GM18867 (cell line): ENCODE measurements around the gene TKFC.

Source experiments
- ATAC-seq: cut with Tn5 transposase; IDR thresholded peaks from one replicate; pipeline ENCODE4 v1.9.1; 2021; ENCODE audit warnings: mild to moderate bottlenecking, moderate library complexity; ENCODE audit not compliant: unreplicated experiment

Gene TKFC, protein sequence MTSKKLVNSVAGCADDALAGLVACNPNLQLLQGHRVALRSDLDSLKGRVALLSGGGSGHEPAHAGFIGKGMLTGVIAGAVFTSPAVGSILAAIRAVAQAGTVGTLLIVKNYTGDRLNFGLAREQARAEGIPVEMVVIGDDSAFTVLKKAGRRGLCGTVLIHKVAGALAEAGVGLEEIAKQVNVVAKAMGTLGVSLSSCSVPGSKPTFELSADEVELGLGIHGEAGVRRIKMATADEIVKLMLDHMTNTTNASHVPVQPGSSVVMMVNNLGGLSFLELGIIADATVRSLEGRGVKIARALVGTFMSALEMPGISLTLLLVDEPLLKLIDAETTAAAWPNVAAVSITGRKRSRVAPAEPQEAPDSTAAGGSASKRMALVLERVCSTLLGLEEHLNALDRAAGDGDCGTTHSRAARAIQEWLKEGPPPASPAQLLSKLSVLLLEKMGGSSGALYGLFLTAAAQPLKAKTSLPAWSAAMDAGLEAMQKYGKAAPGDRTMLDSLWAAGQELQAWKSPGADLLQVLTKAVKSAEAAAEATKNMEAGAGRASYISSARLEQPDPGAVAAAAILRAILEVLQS

DNA sequence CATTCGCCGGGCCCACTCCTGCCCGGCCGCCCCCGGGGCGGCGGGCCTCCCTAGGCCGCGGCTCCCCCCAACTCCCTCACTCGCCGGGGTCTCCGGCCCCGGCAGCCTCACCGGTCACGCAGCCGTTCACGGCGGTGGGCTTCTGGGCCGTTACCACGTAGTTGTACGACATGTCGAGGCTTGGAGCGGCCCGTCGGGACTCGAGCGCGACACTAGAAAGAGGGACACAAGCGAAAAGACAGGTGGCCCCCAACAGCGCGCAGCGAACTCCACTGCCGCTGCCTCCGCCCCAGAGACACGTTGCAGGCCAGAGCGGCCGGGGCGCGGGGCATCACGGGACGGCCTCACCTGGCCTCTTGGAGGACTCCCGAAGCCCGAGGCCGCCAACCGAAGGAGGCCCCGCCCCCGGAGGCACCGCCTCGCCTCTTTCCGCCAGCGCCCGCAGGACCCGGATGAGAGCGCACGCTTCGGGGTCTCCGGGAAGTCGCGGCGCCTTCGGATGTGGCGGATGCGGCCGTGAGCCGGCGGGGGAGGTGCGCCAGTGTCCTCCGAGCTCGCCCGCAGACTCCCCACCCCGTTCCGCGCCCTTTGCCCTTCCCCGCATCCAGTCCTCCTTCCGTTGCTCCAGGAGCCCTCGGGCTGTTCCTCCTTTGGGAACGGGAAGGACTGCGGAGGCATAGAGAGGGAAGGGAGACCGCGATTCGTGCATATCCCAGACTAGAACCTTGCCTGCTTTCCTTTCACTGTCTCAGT lies at the start of gene TKFC, which contains the start of gene DDB1:
Gene TKFC, plus strand, starts transcription at position 432 of the 753 bp plus-strand sequence. CDS start 1,501 bp downstream, outside the sequence.
Gene DDB1, minus strand, starts transcription at position 309 of the 753 bp plus-strand sequence. Its CDS starts 137 bp downstream, at position 172.
- peak; percentile 89 for ATAC-seq

DNA sequence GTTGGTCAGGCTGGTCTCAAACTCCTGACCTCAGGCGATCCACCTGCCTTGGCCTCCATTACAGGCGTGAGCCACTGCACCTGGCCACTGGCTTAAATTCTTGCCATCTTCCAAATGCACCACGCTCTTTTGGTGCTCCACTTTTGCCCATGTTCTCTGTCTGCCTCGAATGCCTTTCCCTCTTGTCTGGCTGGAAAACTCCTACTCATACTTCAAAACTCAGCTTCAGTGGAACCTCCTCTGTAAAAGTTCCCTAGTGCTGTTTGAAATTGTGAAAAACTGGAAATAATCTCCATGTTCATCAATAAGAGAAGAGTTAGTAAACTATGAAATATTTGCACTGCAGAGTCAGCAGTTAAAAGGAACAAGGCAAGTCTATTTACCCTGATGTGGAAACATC lies 49.4 kb upstream of the TKFC start:
- no peak for ATAC-seq

DNA sequence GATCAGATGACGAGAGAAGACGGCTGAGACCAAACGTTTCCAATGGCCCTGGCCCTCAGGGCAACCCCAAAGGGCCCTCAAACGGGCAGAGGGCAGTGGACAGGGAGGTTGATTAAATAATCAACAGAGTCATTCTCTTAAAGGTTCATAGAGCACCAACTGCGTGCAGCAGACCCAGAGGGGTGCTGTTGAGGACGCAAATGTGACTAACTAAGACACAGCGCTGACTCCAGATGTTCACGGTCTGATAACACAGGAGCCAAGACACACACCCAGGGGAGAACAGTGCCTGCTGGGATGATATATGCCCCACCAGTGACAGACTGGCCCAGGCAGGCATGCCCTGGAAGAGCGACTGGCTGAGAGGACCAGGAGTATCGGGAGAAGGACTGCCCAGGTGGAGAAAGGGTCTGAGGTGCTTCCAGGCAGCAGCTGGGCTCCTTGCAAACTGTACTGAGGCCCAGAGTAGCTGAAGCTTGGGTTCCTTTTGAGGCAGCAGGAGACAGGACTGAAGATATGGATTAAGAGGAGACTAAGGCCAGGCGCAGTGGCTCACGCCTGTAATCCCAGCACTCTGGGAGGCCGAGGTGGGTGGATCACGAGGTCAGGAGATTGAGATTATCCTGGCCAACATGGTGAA lies 45.6 kb upstream of the TKFC start:
- no peak for ATAC-seq

DNA sequence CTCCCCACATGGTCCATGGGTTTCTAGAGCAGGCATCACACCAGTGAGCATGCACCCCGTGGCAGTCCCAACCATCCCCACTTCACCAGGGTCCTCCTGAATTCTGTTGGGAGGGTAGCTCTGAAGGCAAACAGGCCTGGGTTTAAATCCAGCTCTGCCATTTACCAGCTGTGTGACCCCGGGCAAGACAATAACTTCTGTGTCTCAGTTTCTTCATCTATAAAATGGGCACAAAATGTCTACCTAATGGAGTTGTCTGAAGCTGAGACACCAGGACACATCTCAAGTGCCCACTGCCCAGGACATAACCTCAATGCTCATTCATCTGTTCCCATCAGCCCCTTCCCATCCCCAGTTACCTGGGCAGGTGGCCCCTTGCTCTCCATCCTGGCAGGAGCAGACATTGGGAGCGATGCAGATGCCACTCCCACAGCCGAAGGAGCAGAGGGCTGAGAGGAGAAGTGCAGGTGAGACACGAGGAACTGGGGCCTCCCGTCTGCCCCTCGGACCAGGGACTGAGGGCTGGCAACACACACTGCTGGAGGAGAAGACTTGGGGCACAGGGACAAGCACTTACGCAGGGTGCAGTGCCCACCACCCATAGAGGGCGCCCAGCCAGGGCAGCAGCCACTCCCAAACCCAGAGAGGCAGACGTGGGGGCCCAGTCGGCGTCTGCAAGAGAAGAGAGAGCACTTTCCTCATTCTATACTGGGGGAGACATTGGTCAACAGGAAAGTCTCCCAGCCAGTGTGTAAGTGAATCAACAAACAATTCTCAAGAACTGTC lies 41.9 kb upstream of the TKFC start:
- no peak for ATAC-seq

DNA sequence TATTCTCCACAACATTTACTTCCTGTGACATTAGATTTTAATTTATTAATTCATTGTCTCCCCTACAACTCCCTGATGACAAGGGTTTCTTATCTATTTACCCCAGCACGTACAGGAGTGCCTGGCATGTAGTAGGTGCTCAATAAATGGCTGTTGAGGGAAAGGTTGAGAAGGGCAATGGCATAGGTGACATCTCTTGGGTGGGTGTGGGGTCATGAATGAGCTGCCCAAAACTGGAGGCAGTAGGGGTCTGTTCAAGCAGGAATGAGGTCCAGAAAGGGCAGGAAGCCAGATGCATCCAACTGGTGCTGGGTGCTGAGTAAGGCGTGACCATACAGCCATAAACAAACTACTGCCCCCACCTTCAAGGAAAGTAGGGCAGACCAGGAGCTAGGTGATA lies 40.7 kb upstream of the TKFC start:
- no peak for ATAC-seq

DNA sequence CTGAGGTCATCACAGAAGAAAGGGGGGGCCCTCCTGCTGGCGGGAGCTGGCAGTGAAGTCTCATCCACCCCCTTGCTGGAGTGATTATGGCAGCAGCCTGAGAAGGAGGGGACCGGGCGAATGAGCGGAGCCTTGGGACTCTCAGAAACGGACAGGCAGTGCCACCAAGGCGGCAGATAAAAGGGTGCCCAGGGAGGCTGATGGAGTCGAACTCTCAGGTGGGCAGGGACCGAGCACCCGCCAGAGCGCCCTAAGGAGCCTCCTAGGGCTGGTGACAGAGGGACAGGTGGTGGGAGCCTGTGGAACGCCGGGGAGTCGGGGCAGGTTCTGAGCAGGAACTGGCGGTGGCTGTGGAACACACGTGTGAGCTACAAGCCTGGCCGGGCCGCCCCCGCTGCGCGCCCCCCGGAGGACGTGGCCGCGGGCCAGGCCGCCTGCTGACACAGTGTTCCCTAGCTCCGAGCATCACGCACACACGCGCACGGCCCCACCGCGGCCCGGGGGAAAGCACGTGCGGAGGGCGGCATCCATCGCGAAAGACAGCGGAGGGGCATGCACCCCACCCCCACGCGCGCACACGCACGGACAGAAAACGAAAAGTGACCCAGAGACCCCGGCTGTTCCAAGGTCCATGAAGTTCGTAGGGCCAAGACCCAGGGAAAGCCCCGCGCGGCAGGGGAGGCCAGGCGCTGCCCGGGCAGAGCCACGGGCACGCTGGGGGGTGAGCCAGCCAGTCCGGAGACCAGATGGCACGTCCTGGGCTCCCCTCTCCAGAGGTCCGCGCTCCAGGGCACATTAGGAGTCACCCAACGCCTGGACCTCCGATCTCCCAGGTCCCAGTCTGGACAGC lies 38.9 kb upstream of the TKFC start:
- peak; percentile 33 for ATAC-seq

DNA sequence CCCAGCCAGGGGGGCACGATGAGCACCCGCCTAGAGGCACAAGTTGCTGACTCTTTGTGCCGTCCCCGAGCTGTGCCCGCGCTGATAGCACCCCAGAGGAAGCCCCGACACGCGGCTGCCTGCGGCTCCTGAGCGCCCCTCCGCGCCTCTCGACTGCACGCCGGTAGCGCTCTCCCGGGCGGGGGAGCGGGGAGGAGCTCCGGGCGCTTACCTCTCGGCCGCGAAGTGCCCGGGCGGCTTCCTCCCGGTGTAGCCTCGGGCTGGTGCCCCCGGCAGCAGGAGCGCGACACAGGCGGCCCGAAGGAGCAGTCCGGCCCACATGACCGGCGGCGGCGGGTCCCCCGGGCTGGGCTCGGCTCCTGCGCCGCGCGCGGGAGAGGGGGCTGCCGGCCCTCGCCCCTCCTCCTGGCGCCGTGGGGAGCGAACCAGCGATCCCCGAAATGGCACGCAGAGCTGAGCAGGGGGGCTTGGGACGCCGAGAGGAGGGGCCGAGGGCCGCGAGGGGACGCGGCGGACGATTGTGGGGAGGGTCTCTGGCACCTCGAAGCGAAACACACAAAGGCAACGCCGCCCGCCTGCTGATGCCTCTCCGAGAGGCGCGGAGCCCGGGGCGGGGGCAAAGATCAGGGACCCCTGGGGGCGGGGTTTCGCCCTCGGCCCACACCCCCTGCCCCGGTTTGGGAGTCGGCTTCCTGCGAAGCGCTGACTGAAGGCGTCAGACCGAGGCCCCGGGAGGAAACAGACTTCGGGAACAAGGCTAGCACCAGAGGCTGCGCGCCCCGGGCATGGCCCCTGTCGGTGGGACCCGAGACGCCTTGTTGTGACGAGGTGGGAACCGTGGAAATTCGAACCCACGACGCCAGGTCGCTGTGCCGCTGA lies 38.1 kb upstream of the TKFC start, which contains the start of gene VWCE:
Gene VWCE, minus strand, starts transcription at position 600 of the 879 bp plus-strand sequence. Its CDS starts 279 bp downstream, at position 321.
- peak; percentile 76 for ATAC-seq

DNA sequence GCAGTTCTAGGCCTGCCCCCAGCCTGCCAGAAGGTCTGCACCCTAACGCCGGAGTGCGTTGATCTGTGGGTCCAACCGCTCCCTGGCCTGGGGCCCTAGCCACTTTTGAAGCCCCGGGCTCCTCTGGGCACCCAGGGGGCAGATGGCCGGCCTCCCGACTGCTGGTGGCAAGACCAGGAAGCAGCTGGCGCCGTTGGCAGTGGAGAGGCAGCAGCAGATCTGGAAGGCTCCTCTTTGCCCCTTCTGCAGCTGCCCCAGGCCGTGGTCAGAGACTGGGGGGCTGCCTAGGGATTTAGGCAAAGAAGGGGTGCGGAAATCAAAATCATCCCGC lies 37.5 kb upstream of the TKFC start:
- no peak for ATAC-seq

DNA sequence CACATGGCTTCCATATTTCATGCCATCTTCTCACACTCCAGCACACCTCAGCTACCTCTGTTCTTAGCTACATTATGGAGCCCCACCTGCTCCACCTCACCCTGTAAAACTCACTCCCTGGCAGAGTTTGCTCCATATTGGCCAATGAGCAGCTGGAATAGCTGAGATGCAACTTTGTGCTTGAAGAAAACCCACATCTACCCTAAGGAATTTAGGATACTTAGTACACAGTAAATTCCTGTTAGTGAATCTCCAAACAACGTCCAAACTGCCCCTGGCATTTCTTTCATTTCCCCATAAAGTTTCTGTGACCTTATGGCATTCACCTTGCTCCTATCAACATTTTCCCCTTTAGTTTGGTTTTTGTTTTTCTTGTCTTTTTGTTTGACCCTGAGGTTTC lies 35.7 kb upstream of the TKFC start:
- ATAC-seq: no peak

DNA sequence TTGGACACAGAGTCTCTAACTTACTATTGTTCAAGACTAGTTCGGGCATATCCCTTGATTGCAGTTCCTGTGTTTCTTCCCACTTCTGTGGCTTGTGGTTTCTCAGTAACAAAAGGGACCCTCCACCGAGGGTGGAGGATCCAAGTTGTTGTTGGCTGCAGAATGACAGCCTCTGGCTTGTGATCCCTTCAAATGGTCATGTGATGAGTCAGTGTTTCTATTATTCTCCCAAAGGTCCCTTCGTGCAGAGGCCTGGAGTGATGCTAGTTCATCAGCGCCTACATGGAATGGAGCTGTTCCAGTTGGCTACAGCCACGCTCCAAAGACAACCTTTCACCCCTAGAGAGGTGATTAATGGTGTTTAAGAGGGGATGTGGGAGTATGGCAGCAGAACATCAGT lies 35.3 kb upstream of the TKFC start:
- no peak for ATAC-seq

DNA sequence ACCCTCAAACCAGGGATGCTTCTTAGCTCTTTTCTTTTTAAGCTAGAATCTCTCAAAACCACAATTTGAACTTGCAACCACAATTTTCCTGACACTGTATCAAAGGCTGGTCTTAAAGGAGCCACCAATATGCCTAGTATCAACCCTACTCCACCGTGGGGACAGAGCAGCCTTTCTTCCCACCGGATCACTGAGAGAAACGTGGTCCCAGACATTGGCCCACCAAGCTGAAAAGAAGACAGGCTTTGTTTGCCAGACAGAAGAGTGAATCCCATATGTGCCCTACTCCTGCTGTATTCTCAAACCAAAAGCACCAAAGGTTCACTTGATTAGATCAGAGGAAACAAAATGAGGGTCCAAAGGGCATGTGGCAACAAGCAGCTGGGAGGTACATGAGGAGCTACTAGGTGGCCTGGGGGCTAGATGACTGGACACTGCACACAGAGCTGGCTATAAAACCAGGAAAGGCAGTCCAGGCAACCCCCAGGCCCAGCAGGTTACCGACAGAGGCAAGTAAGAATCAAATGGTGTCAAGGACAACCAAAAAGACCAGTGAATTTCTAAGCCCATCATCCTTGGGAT lies 34.3 kb upstream of the TKFC start:
- ATAC-seq: no peak

DNA sequence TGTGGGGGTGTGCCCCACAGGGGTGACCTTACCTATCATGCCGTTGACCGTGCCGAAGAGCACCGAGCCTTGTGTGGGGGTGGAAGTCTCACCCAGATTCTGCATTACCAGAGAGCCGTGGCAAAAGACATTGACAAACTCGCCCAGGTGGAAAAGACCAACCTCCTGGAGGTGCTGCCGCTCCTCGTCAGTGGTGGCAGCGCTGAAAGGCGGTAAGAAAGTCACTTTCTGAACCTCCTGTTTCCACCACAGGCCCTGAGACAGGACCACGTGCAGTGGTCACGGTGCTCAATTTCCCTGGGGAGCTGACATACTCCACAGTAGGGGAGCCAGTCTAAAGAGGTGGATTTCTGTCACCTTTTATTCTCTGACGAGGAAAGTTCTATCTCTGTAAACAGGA lies 30.5 kb upstream of the TKFC start:
- ATAC-seq: no peak

DNA sequence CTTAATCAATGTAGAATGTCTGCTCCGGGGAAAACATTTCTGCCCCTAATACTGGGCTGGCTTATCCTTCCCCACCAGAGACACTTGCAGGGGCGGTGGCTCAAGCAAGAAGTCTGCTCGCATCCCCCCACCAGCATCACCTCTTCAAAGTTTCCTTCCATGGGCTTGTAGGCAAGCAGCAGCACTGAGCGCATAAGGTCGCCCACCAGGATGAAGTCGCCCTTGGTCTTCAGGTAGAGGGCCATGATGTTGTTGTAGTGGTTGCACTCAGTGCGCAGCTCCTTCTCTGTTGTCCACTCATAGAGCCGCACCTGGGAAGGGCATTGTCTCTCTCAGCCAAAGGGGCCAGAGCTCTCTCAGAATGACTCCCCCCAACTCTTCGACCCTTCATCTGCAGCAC lies 29.3 kb upstream of the TKFC start:
- no peak for ATAC-seq

DNA sequence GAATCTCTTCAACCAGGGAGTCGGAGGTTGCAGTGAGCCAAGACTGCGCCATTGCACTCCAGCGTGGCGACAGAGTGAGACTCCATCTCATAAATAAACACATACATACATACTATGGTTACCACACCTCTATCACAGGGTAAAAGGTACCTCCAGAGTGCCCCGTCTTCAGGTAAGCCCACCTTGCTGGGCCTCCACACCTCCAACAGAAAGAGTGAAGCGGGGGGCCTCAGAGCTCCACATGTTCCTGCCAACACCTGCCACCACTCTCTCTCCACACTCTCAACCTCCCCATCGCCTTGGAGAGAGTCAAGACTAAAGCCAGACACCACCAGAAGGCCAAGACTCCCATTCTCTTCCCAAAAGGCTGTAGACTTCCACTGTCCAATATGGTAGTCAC lies 27.6 kb upstream of the TKFC start:
- no peak for ATAC-seq

DNA sequence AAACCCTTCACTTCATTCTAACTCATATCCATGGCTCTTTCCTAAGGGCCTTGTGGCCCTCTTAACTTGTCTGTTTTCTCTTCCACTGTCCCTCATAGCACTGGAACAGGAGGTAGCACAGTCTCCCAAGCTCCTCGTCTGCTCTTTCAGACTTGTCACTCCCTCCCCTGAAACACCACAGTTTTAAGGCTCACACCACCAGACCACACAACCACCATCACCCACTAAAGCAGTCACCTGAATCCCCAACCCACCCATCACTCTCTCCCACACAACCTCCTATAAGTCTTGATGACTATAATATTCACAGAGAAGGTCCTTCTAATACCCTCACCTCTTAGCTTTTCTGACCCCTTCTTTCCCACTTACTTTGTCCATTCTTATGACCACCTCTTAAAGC lies 26.8 kb upstream of the TKFC start:
- no peak for ATAC-seq

DNA sequence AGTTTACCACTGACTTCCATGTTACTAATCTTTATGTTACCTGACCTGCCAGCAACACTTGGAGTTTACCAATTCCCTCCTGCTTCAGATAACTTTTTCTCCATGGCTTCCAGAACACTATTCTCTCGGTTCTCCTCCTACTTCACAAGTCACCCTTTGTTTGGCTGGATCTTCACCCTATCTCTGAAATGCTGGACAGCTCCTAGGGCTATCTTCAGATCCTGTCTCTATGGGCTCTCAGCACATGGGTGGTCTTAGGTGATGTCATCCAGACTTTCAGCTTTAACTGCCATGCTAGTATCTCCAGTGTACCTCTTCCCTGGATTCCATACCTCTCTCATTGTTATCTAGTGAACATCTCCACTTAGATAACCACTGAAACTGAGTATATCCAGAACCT lies 25.7 kb upstream of the TKFC start:
- ATAC-seq: no peak

DNA sequence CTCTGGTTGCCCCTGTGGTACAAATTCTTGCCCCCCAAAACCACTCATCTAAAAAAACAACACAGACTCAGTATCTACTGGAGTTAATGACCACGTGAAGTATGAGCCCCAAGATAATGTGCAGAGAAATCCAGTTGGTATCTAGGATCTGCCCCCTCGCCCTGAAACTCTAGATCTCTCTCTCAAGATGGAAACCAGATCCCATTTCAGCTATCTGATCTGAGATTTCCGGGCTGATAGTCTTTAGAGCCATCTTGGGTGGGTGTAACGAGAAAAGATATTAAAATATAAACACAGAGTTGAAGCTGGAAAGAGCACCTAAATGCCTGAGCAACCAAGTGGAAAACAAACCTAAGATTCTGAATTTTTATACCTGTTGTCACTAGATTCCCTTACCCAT lies 23.9 kb upstream of the TKFC start:
- ATAC-seq: no peak

DNA sequence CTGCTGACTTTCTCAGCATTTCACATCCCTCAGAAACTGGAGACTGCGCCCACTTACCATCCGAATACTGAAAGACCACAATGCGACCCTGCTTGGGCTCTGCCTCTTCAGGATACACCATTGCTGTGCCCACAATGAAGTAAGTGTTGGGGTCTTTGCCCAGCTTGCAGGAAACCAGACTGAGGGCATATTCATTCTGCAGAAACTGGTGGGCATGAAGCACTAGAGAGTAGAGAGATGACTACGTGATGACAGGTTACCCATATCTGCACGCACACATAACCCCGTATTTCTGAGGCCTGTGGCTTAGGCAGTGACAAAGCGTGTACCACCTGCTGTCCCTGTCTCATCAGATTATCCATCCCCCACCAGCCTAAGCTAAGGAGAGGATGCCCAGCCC lies 23.3 kb upstream of the TKFC start:
- ATAC-seq: no peak
